Stomach (tissue), 9 donors: Measurements from ENCODE around the gene PRKCA. TPM values are rescaled to one million over a fixed set of nuclear protein-coding genes. Genes with fewer than 3 reads are reported as not detected.
"Not testable (repeated sequence)": the region's sequence is repeated elsewhere in the genome, so short reads cannot be mapped to it uniquely, and the experiment has no call there.

Experiments used
- DNase-seq, 2 donors: peaks; one replicate each; pipeline versions ENCODE4 v3.0.0 to v3.0.0-alpha.2; 2013 to 2019
- H3K27ac ChIP-seq, 5 donors: fragments of 200-600 bp in 4 of 5; sonication (generic) in 4 of 5; one replicate each; pipeline ENCODE4 v1.5.1; 2013 to 2019; ENCODE audit warnings: mild to moderate bottlenecking in 1 of 5, moderate library complexity in 1 of 5
- H3K27me3 ChIP-seq, 3 donors: fragments of 200-600 bp; sonication (generic); one replicate each; pipeline ENCODE4 v1.5.1; 2017 to 2019; ENCODE audit warnings: mixed run types in 1 of 3
- H3K36me3 ChIP-seq, 4 donors: fragments of 200-600 bp; sonication (generic); 1 replicate in 3 of 4; 2 replicates in 1 of 4; pipeline ENCODE4 v1.5.1; 2016 to 2019
- H3K4me1 ChIP-seq, 4 donors: fragments of 200-600 bp; sonication (generic); one replicate each; pipeline ENCODE4 v1.5.1; 2016 to 2019
- H3K4me3 ChIP-seq, 4 donors: fragments of 200-600 bp; sonication (generic) in 3 of 4; one replicate each; pipeline ENCODE4 v1.5.1; 2016 to 2019; ENCODE audit warnings: mild to moderate bottlenecking in 1 of 4
- H3K9me3 ChIP-seq, 4 donors: fragments of 200-600 bp; sonication (generic); one replicate each; pipeline ENCODE4 v1.5.1; 2016 to 2019
- CTCF ChIP-seq, 7 experiments: fragments of 450-650 bp in 4 of 7; fragments of 200-600 bp in 3 of 7; sonication (generic) in 3 of 7; IDR thresholded peaks; one replicate each; pipeline ENCODE4 v1.5.1; 2016 to 2019; ENCODE audit warnings: antibody characterized with exemption in 7 of 7, control low read depth in 2 of 7, mild to moderate bottlenecking in 1 of 7
- EP300 ChIP-seq: sonication (generic); formaldehyde crosslinking; IDR thresholded peaks from one replicate; pipeline ENCODE4 v1.6.1; 2017; ENCODE audit warnings: antibody characterized with exemption
- POLR2A ChIP-seq, 4 donors: fragments of 450-650 bp; IDR thresholded peaks; one replicate each; pipeline ENCODE4 v1.6.1; 2016; ENCODE audit warnings: antibody characterized with exemption in 4 of 4, control low read depth in 2 of 4, mild to moderate bottlenecking in 1 of 4, moderate library complexity in 1 of 4
- POLR2AphosphoS5 ChIP-seq, 3 donors: sonication (generic); formaldehyde crosslinking; IDR thresholded peaks; one replicate each; pipeline ENCODE4 v1.6.1; 2016; ENCODE audit warnings: antibody characterized with exemption in 3 of 3
- WGBS, 5 donors: extraction: QIAGEN DNeasy Blood & Tissue Kit in 3 of 5; methylation state at CpG; one replicate each; pipeline versions ENCODE4 v1.1.5 to v1.1.7; 2013 to 2018; 5-methylcytosine and 5-hydroxymethylcytosine counted together
- intact Hi-C: fragments of 100-400 bp; cut with DNase I; formaldehyde crosslinking; loops from one replicate; pipeline ENCODE4 v1.15.1; 2023; ENCODE audit warnings: low total_unique reads
- polyA plus RNA-seq, 3 donors: library from polyadenylated mRNA; stranded (reverse); fragments of 200-250 nt; gene quantifications; one replicate each; pipeline ENCODE4 v1.2.3, GENCODE V29; 2013
- total RNA-seq, 5 donors: library from RNA; depleted of rRNA; stranded (reverse); fragments of >200 nt; gene quantifications; one replicate each; pipeline versions ENCODE4 v1.1.0 to v1.2.3, GENCODE V29; 2014 to 2016
- donor health status: healthy with polysubstance abuse.
- donor health status: Bipolar disorder and iron deficiency.
- donor health status: healthy.

Gene PRKCA
- total and polyA plus RNA-seq, 8 donors, result 2.1 to 41.1 (median 12.2) TPM

DNA sequence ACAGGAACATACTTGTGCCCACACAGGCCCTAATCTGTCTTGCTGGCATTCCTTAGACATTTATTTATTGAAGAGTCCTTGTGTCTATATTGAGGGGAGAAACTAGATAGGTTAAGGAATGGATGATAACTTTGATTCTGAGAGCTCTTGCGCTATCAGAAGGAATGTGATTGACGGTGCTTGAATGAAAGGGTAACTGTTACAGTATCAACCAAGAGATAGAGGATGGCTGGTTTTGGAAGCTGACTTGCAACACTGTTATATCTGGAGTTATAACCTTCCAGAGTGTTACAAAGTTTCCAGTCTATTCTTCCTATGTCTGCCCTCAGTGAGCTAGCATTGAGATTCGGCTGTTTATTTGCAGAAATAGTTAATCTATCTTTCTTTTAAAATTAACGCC lies 36.5 kb downstream of the PRKCA start:
- H3K4me3 ChIP-seq, result no peak overlapping the region
- TF ChIP-seq EP300 (no peak), POLR2AphosphoS5 (IDR thresholded peaks at IDR 0.05) (no peak), CTCF (IDR thresholded peaks at IDR 0.05) (no peak), POLR2A (IDR thresholded peaks at IDR 0.05) (no peak)
- no peak for DNase-seq
- 32 to 51% (median 40%) methylated on average over 4 of the region's 4 CpGs for WGBS, 5 donors
- no peaks in the 10 kb centered on the region for H3K27me3 ChIP-seq
- H3K4me1 ChIP-seq, result peaks cover 22 to 46% (median 34%) of the 10 kb centered on the region in 4 donors
- no peaks in the 10 kb centered on the region for H3K36me3 ChIP-seq
- intact Hi-C loops, result no loop called here
- no peak overlapping the region for H3K27ac ChIP-seq
- H3K9me3 ChIP-seq, result no peaks in the 10 kb centered on the region

DNA sequence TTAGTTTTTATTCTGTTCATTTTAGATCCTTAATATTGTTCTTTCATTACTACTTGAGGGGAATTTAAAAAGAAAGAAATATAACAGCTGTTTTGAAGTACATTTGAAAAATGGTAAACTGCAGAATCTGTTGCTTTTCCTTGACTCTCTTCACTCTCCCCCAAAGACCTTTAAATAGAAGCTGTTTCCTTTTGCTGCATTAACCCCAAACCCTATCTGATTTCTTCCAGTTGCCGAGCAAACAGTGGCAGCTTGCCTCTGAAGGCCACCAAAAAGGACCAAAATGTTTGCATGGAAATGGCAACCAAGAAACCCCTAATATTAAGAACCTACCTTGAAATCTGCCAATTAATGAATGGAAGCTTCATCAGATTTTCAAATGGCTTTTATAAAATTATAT lies 37.1 kb downstream of the PRKCA start:
- H3K4me1 ChIP-seq, result peaks cover 22 to 46% (median 36%) of the 10 kb centered on the region in 4 donors
- H3K27me3 ChIP-seq, result no peaks in the 10 kb centered on the region
- DNase-seq, result no peak
- 6 to 26% (median 22%) methylated on average over 1 of the region's 1 CpG for WGBS, 5 donors
- no peak for TF ChIP-seq CTCF (IDR thresholded peaks at IDR 0.05)
- TF ChIP-seq POLR2A (IDR thresholded peaks at IDR 0.05), result no peak
- no peak for TF ChIP-seq EP300
- no peak for TF ChIP-seq POLR2AphosphoS5 (IDR thresholded peaks at IDR 0.05)
- intact Hi-C loops, result no loop called here
- no peak overlapping the region for H3K4me3 ChIP-seq
- peak overlapping the region in 1 of 5 donors; percentile 49 for H3K27ac ChIP-seq
- H3K9me3 ChIP-seq, result no peaks in the 10 kb centered on the region
- no peaks in the 10 kb centered on the region for H3K36me3 ChIP-seq

- H3K9me3 ChIP-seq, result no peaks in the 10 kb centered on the region
- no peak for DNase-seq
- H3K27me3 ChIP-seq, result no peaks in the 10 kb centered on the region
- H3K4me3 ChIP-seq, result no peak overlapping the region
- 39 to 52% (median 43%) methylated on average over 2 of the region's 2 CpGs for WGBS, 5 donors
- H3K27ac ChIP-seq, result peak overlapping the region in 1 of 5 donors; percentile 50
- intact Hi-C loops, result no loop called here
- TF ChIP-seq POLR2AphosphoS5 (IDR thresholded peaks at IDR 0.05), result no peak
- no peak for TF ChIP-seq POLR2A (IDR thresholded peaks at IDR 0.05)
- TF ChIP-seq CTCF (IDR thresholded peaks at IDR 0.05), result no peak
- TF ChIP-seq EP300, result no peak
- peaks cover 22 to 53% (median 37%) of the 10 kb centered on the region in 4 donors for H3K4me1 ChIP-seq
- H3K36me3 ChIP-seq, result no peaks in the 10 kb centered on the region
Measured at GRCh38 chr17:66340720-66341119, 38.3 kb downstream of the PRKCA start.

DNA sequence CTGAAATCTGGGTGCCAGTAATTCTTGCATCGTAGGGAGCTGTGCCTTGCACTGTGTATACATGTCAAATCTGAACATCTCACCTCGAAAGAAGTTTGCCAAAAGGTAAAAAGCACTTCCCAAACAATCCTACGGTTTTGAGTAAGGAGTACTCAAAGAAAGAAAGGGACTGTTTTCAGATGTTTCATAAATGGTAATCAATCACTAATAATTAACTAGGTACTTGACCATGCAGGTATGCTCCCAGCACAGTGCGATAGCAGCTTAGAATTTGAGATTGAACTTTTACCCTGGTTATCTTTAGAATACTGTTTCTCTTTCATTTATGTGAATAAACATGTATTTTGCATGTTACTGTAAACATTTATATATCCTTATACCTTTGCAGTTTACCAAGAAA lies 39.0 kb downstream of the PRKCA start:
- H3K4me3 ChIP-seq, result no peak overlapping the region
- no peaks in the 10 kb centered on the region for H3K9me3 ChIP-seq
- H3K36me3 ChIP-seq, result no peaks in the 10 kb centered on the region
- H3K27ac ChIP-seq, result peak overlapping the region in 1 of 5 donors; percentile 50
- DNase-seq, result no peak
- no peaks in the 10 kb centered on the region for H3K27me3 ChIP-seq
- WGBS, 5 donors, result 29 to 64% (median 43%) methylated on average over 4 of the region's 4 CpGs
- H3K4me1 ChIP-seq, result peaks cover 22 to 53% (median 37%) of the 10 kb centered on the region in 4 donors
- intact Hi-C loops, result no loop called here
- no peak for TF ChIP-seq POLR2A (IDR thresholded peaks at IDR 0.05)
- no peak for TF ChIP-seq CTCF (IDR thresholded peaks at IDR 0.05)
- no peak for TF ChIP-seq EP300

- 90 to 100% (median 98%) methylated on average over 4 of the region's 4 CpGs for WGBS, 5 donors
- H3K9me3 ChIP-seq, DNase-seq, H3K27me3 ChIP-seq, intact Hi-C loops, H3K36me3 ChIP-seq, H3K27ac ChIP-seq, H3K4me3 ChIP-seq: not testable (repeated sequence)
- peaks cover 22 to 53% (median 37%) of the 10 kb centered on the region in 4 donors for H3K4me1 ChIP-seq
Measured at GRCh38 chr17:66342263-66342662, 39.9 kb downstream of the PRKCA start.
